ENCODE results near the gene EFTUD2. TPM values are rescaled to one million over a fixed set of nuclear protein-coding genes. Genes with fewer than 3 reads are reported as not detected.

The EFTUD2 gene
- total and polyA plus RNA-seq, 8 donors = 15.9 to 176 (median 81.8) TPM

DNA sequence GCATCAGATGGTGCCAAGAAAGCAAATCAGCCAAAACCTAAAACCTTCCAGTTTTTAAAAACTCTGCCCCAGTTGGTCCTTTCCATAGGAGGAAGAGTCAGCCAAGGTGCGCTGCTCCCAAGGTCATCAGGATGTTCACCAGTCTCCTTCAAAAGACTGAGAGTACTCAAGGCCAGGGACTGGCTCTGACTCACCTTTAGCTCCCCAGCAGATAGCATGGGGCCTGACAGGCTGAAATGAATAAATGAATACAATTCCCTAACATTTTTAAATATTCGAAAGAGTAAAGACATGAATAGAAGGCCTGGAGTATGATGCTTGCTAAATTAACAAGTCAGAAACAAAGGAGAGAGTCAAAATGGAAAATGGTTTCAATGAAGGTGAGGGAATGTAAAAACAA lies 19.2 kb downstream of the EFTUD2 start:
- no peaks in the 10 kb centered on the region for H3K4me1 ChIP-seq
- H3K36me3 ChIP-seq = peaks cover 68 to 100% (median 96%) of the 10 kb centered on the region in 4 donors
- DNase-seq = no peak
- intact Hi-C loops (cut with DNase I; ENCODE audit: low total_unique reads) = no loop called here
- H3K4me3 ChIP-seq = no peak overlapping the region
- H3K27ac ChIP-seq = no peak overlapping the region
- no peaks in the 10 kb centered on the region for H3K9me3 ChIP-seq
- H3K27me3 ChIP-seq = no peaks in the 10 kb centered on the region
- TF ChIP-seq POLR2A (IDR thresholded peaks at IDR 0.05) (no peak), CTCF (IDR thresholded peaks at IDR 0.05) (no peak), POLR2AphosphoS5 (IDR thresholded peaks at IDR 0.05) (no peak), EP300 (IDR thresholded peaks at IDR 0.05) (no peak)
- 90 to 99% (median 97%) methylated on average over 2 of the region's 2 CpGs for WGBS, 5 donors

- Histone ChIP-seq H3K9me3 (no peaks in the 10 kb centered on the region), H3K4me3 (no peak overlapping the region), H3K27me3 (no peaks in the 10 kb centered on the region), H3K36me3 (peaks cover 64 to 100% (median 96%) of the 10 kb centered on the region in 4 donors), H3K4me1 (no peaks in the 10 kb centered on the region), H3K27ac (no peak overlapping the region)
- intact Hi-C loops (cut with DNase I; ENCODE audit: low total_unique reads) = no loop called here
- TF ChIP-seq POLR2AphosphoS5 (IDR thresholded peaks at IDR 0.05) (no peak), EP300 (IDR thresholded peaks at IDR 0.05) (no peak), CTCF (IDR thresholded peaks at IDR 0.05) (no peak), POLR2A (IDR thresholded peaks at IDR 0.05) (no peak)
- DNase-seq = no peak
- WGBS, 5 donors = 87 to 97% (median 92%) methylated on average over 6 of the region's 6 CpGs
Observed at GRCh38 chr17:44879376-44879775, 19.9 kb downstream of the EFTUD2 start.

- peak in 3 of 7 experiments; percentile 32 to 41 (median 35) for TF ChIP-seq CTCF (IDR thresholded peaks at IDR 0.05)
- no peak for TF ChIP-seq POLR2A (IDR thresholded peaks at IDR 0.05)
- WGBS, 5 donors = 44 to 56% (median 48%) methylated on average over 6 of the region's 6 CpGs
- intact Hi-C loops (cut with DNase I; ENCODE audit: low total_unique reads) = no loop called here
- no peaks in the 10 kb centered on the region for H3K9me3 ChIP-seq
- DNase-seq = peak in 1 of 2 donors; percentile 64
- no peak overlapping the region for H3K4me3 ChIP-seq
- no peak overlapping the region for H3K27ac ChIP-seq
- no peaks in the 10 kb centered on the region for H3K27me3 ChIP-seq
- H3K36me3 ChIP-seq = peaks cover 58 to 99% (median 95%) of the 10 kb centered on the region in 4 donors
- no peaks in the 10 kb centered on the region for H3K4me1 ChIP-seq
Observed at GRCh38 chr17:44878627-44879221, 20.5 kb downstream of the EFTUD2 start.

DNA sequence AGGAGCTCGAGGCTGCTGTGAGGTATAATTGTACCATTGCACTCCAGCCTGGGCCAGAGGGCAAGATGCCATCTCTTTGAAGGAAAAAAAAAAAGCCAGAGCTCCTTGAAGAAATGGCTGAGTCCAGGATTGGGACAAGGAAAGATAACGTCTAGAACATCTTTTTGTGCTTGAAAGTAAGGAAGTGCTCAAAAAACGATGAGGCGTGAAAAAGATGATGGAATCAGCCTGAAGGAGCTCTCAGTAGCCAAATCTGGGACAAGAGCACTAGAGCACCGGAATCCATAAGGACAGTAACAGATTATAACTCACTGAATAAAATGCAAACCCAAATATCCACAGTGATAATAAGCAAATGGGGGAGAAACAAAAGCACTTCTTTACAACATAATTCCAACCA lies 22.1 kb downstream of the EFTUD2 start:
- intact Hi-C loops (cut with DNase I; ENCODE audit: low total_unique reads) = no loop called here
- Histone ChIP-seq H3K27me3 (no peaks in the 10 kb centered on the region), H3K36me3 (peaks cover 58 to 98% (median 94%) of the 10 kb centered on the region in 4 donors), H3K4me1 (peaks cover 0 to 13% (median 0%) of the 10 kb centered on the region in 4 donors), H3K27ac (no peak overlapping the region), H3K4me3 (no peak overlapping the region), H3K9me3 (no peaks in the 10 kb centered on the region)
- TF ChIP-seq POLR2AphosphoS5 (IDR thresholded peaks at IDR 0.05) (no peak), POLR2A (IDR thresholded peaks at IDR 0.05) (no peak), EP300 (IDR thresholded peaks at IDR 0.05) (no peak), CTCF (IDR thresholded peaks at IDR 0.05) (no peak)
- no peak for DNase-seq
- WGBS, 5 donors = 88 to 96% (median 92%) methylated on average over 5 of the region's 5 CpGs

Data from stomach (tissue), 9 donors.